D721Med (cell line): ENCODE measurements around the gene DVL2.

ENCODE experiments used
- DNase-seq: peaks from one replicate; pipeline ENCODE4 v3.0.0; 2011; ENCODE audit warnings: low spot score; ENCODE audit not compliant: insufficient read length
- FAIRE-seq: peaks from 2 replicates; lab custom pipeline; 2011; peaks lifted over from hg19 to GRCh38; lab: Jason Lieb, UNC
- CTCF ChIP-seq: IDR thresholded peaks from 2 replicates; pipeline ENCODE4 v1.5.1; 2012; ENCODE audit warnings: mild to moderate bottlenecking, control low read depth; ENCODE audit not compliant: insufficient read depth; ENCODE audit errors: missing control alignments

DVL2 gene

GRCh38 chr17:7176107-7176840 lies 58.0 kb downstream of the DVL2 start:
- FAIRE-seq: no peak
- no peak for TF ChIP-seq CTCF

More at GRCh38 chr17:7176107-7176840, 58.0 kb downstream of the DVL2 start:
- no peak for DNase-seq
